Adrenal gland (tissue), 12 donors: ENCODE data around the gene NMRK1. TPM values are rescaled to one million over a fixed set of nuclear protein-coding genes. Genes with fewer than 3 reads are reported as not detected.

ENCODE experiments used
- DNase-seq, 7 donors: peaks; one replicate each; pipeline ENCODE4 v3.0.0-alpha.2; 2019 to 2020
- H3K27ac ChIP-seq, 5 donors: fragments of 200-600 bp; sonication (generic) in 4 of 5; 1 replicate in 3 of 5; 2 replicates in 2 of 5; pipeline versions ENCODE4 v1.5.1 to v1.8.0; 2016 to 2020; ENCODE audit warnings: mild to moderate bottlenecking in 1 of 5
- H3K27me3 ChIP-seq: fragments of 200-600 bp; 2 replicates; pipeline ENCODE4 v1.8.0; 2021
- H3K36me3 ChIP-seq, 2 donors: fragments of 200-600 bp; replicated peaks in 1 of 2; 1 replicate in 1 of 2; 2 replicates in 1 of 2; pipeline versions ENCODE4 v1.5.1 to v1.8.0; 2018 to 2022
- H3K4me1 ChIP-seq, 2 donors: fragments of 200-600 bp; replicated peaks in 1 of 2; 1 replicate in 1 of 2; 2 replicates in 1 of 2; pipeline versions ENCODE4 v1.5.1 to v1.8.0; 2018 to 2021
- H3K4me3 ChIP-seq, 4 donors: fragments of 200-600 bp; sonication (generic) in 3 of 4; one replicate each; pipeline ENCODE4 v1.5.1; 2016 to 2018
- H3K9me3 ChIP-seq, 3 donors: fragments of 200-600 bp; sonication (generic) in 1 of 3; replicated peaks in 1 of 3; 1 replicate in 2 of 3; 2 replicates in 1 of 3; pipeline versions ENCODE4 v1.5.1 to v1.8.0; 2016 to 2021
- POLR2A ChIP-seq, 2 donors: fragments of 450-650 bp; IDR thresholded peaks; one replicate each; pipeline ENCODE4 v1.6.1; 2017; ENCODE audit warnings: antibody characterized with exemption in 2 of 2, mild to moderate bottlenecking in 2 of 2, moderate library complexity in 1 of 2
- WGBS, 4 donors: extraction: QIAGEN DNeasy Blood & Tissue Kit in 2 of 4; methylation state at CpG; one replicate each; pipeline versions ENCODE4 v1.1.5 to v1.1.7; 2013 to 2017; 5-methylcytosine and 5-hydroxymethylcytosine counted together
- intact Hi-C, 2 donors: fragments of 100-400 bp; cut with DNase I; formaldehyde crosslinking; loops; one replicate each; pipeline versions ENCODE4 v1.14.1 to v1.15.0; 2022 to 2023
- polyA plus RNA-seq, 3 donors: library from polyadenylated mRNA; stranded (reverse); fragments of 200-250 nt in 2 of 3; fragments of 350-450 nt in 1 of 3; fragmentation: Illumina TruSeq in 1 of 3; extraction: RNeasy Lipid Tissue Mini Kit (QIAGEN cat#74804) in 1 of 3; gene quantifications; one replicate each; pipeline ENCODE4 v1.2.3, GENCODE V29; 2013 to 2014
- total RNA-seq, 9 donors: library from RNA; depleted of rRNA in 4 of 9; stranded (reverse); fragments of >200 nt in 4 of 9; fragments of 120-200 nt in 1 of 9; fragmentation: NEBNext Ultra II Directional in 1 of 9; extraction: Animal tissue kit (Norgen Biotek cat#: 25700) in 1 of 9; gene quantifications; one replicate each; pipeline versions ENCODE4 v1.1.0 to v1.2.4, GENCODE V29; 2013 to 2023
- TF ChIP-seq, protein P1 (sequence below), 6 experiments: fragments of 450-650 bp in 4 of 6; fragments of 200-600 bp in 2 of 6; sonication (generic) in 1 of 6; IDR thresholded peaks; 1 replicate in 5 of 6; 2 replicates in 1 of 6; pipeline versions ENCODE4 v1.5.1 to v1.8.0; 2016 to 2021; ENCODE audit warnings: antibody characterized with exemption in 6 of 6, mild to moderate bottlenecking in 2 of 6, moderate library complexity in 1 of 6
- donor health status: healthy with polysubstance abuse.
- donor health status: Bipolar disorder and iron deficiency.
- donor health status: DM: yes; HTN: yes; CAD: no.
- donor health status: DM: no; HTN: no; CAD: no.
- donor health status: DM: no; HTN: no; CAD: no.
- donor health status: DM: yes; HTN: yes; CAD: no.

The NMRK1 gene
- total and polyA plus RNA-seq, 12 donors: 4.3 to 93.2 (median 21.3) TPM

DNA sequence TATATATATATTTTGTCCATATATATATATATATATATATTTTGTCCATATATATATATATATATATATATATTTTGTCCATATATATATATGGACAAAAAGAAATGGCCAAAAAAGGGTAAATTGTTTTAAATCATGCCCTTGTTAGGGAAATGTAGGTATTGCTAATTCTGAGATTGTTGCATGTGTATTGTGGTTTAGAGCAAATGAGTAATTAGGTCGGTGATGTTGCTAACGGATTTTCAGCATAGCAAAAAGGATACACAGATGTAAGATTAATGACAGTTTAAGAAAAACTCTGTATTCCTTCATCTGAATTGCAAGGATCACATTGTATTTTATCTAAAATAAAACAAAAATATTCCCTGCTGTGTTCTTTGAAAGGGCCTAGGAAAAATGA lies 40.6 kb upstream of the NMRK1 start:
- H3K36me3 ChIP-seq: peaks cover 0 to 18% of the 10 kb centered on the region in 2 donors
- no peak overlapping the region for H3K4me3 ChIP-seq
- H3K27ac ChIP-seq: no peak overlapping the region
- H3K27me3 ChIP-seq: no peaks in the 10 kb centered on the region
- TF ChIP-seq POLR2A (IDR thresholded peaks at IDR 0.05): no peak
- TF ChIP-seq, protein P1, sequence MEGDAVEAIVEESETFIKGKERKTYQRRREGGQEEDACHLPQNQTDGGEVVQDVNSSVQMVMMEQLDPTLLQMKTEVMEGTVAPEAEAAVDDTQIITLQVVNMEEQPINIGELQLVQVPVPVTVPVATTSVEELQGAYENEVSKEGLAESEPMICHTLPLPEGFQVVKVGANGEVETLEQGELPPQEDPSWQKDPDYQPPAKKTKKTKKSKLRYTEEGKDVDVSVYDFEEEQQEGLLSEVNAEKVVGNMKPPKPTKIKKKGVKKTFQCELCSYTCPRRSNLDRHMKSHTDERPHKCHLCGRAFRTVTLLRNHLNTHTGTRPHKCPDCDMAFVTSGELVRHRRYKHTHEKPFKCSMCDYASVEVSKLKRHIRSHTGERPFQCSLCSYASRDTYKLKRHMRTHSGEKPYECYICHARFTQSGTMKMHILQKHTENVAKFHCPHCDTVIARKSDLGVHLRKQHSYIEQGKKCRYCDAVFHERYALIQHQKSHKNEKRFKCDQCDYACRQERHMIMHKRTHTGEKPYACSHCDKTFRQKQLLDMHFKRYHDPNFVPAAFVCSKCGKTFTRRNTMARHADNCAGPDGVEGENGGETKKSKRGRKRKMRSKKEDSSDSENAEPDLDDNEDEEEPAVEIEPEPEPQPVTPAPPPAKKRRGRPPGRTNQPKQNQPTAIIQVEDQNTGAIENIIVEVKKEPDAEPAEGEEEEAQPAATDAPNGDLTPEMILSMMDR (IDR thresholded peaks at IDR 0.05): no peak
- H3K9me3 ChIP-seq: no peaks in the 10 kb centered on the region
- 85 to 94% (median 89%) methylated on average over 2 of the region's 2 CpGs for WGBS, 4 donors
- intact Hi-C loops: no loop called here
- no peak for DNase-seq
- no peaks in the 10 kb centered on the region for H3K4me1 ChIP-seq

DNA sequence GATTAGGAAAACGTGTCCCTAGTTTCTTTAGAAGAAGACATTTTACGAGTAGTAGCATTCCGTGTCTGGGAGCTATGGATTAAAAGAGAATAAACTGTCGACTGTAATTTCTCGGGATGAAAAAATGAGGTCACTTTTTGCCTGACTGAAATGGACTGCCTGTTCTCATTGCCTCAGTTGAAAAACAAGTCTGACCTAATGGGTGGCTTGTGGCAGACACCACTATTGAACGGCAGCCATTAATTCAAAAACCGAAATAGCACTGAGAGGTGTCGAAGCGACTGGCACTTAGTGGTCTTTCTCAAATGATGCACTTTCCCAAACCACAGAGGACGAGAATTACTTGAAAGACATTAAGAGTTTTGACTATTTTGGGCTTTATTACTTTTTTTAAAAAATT lies 35.7 kb upstream of the NMRK1 start:
- intact Hi-C loops: no loop called here
- Histone ChIP-seq H3K9me3 (no peaks in the 10 kb centered on the region), H3K27me3 (no peaks in the 10 kb centered on the region), H3K4me3 (no peak overlapping the region), H3K27ac (no peak overlapping the region), H3K4me1 (no peaks in the 10 kb centered on the region), H3K36me3 (peaks cover 0 to 6% of the 10 kb centered on the region in 2 donors)
- TF ChIP-seq POLR2A (IDR thresholded peaks at IDR 0.05): no peak
- TF ChIP-seq, protein P1 (IDR thresholded peaks at IDR 0.05): no peak
- no peak for DNase-seq
- 93 to 94% (median 94%) methylated on average over 10 of the region's 10 CpGs for WGBS, 4 donors

DNA sequence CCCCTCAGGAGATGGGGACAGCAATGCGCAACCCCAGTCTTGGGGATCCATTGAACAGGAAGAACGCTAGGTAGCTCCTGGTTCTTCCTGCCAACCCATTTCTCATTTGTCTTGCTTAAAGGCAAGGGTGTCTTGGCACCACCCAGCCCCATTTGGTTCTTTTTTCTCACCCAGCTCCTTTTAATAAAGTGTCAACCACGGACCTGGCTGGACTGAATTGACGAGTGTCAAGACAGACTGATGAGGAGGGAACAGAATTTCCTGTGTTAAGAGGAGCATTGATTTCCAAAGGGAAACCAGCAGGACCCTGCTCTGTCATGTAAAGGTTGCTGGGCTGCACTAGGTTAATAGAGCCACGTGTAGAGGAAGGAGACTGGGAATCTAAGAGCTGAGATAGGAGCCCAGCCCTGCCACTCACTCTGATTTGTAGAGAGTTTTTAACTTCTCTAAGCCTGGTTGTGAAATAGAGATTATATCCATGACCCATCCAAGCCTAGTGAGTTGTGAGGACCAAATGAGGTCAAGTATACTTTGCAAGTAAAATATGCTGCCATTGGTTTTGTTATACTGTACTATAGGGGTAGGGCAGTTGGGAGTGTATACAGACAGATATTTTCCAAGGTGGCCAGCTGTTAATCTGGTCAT lies 34.1 kb upstream of the NMRK1 start:
- Histone ChIP-seq H3K27ac (no peak overlapping the region), H3K27me3 (no peaks in the 10 kb centered on the region), H3K4me1 (no peaks in the 10 kb centered on the region), H3K9me3 (no peaks in the 10 kb centered on the region), H3K4me3 (no peak overlapping the region), H3K36me3 (peaks cover 0 to 6% of the 10 kb centered on the region in 2 donors)
- no peak for DNase-seq
- 70 to 93% (median 86%) methylated on average over 5 of the region's 5 CpGs for WGBS, 4 donors
- no peak for TF ChIP-seq POLR2A (IDR thresholded peaks at IDR 0.05)
- TF ChIP-seq, protein P1 (IDR thresholded peaks at IDR 0.05): no peak
- intact Hi-C loops: no loop called here

DNA sequence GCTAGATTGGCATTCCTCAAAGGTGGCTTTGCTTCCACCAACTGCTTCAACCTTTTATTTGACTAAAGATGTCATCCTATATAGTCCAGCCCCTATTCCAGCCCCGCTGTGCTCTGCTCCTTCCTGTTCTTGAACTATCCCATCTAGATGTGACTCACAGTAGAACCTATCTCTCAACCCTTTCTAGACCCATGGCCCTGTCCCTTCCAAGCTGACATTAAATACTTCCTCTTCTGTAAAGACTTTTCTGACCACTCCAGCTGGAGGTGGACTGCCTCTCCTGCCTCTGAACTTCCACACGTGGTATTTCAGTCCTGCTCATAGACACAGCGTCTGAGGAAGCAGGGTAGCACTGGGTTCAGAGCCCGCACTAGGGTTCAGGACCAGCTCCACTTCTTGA lies 32.7 kb upstream of the NMRK1 start:
- DNase-seq: no peak
- Histone ChIP-seq H3K4me3 (no peak overlapping the region), H3K9me3 (no peaks in the 10 kb centered on the region), H3K27ac (peak overlapping the region in 1 of 5 donors; percentile 6), H3K36me3 (peaks cover 0 to 6% of the 10 kb centered on the region in 2 donors), H3K4me1 (peaks cover 5 to 10% of the 10 kb centered on the region in 2 donors), H3K27me3 (no peaks in the 10 kb centered on the region)
- no peak for TF ChIP-seq POLR2A (IDR thresholded peaks at IDR 0.05)
- TF ChIP-seq, protein P1 (IDR thresholded peaks at IDR 0.05): no peak
- WGBS, 4 donors: 81 to 91% (median 85%) methylated on average over 4 of the region's 4 CpGs
- intact Hi-C loops: no loop called here
